GM19328 (cell line): ENCODE results near the gene AKR1C2.
"Not testable (repeated sequence)": the region's sequence is repeated elsewhere in the genome, so short reads cannot be mapped to it uniquely, and the experiment has no call there.

ENCODE experiments used
- ATAC-seq: cut with Tn5 transposase; IDR thresholded peaks from one replicate; pipeline ENCODE4 v1.9.1; 2021; ENCODE audit warnings: mild to moderate bottlenecking, moderate library complexity; ENCODE audit not compliant: unreplicated experiment

AKR1C2 gene

DNA sequence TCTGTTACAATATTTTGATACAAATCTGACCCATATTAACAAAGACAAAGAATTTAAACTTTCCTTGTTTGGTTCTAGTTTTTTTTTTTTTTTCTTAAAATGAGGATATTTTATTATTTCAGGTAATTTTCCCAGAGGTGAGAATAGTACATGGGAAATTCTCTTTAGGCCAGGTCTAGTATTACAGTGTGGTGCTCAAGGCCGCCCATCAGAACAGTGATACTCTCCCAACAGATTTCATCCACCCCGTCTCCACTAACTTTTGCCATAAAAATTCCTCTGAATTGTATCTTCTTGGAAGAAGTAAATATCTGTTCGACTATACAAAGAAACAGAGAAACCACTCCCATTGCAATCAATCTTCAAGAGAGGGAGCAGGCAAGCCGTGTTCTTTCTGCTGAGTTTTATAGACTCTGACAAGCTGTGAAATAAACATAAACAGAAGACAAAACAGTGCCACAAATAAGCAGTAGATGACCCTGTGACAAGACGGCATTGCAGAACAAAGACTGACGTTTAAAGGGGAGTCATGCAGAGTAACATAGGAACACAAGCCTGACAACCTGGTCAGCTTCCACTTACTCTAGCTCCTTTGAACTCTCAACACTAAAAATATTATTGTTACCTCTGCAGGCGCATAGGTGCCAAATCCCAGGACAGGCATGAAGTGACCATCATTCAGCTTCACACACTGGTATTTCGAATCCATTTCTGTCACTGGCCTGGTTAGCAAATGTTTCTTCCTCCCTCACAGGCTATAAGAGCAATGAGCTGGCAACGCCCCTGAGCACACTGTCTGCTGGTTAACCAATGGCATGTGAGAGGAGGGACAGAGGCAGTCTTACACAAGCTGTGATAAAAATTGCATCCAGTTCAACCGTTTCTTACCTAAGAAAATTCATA lies at the start of gene AKR1C2:
Gene AKR1C2, minus strand, starts transcription at position 731 of the 903 bp plus-strand sequence. Its CDS starts 22 bp downstream, at position 709.
- ATAC-seq: not testable (repeated sequence)

DNA sequence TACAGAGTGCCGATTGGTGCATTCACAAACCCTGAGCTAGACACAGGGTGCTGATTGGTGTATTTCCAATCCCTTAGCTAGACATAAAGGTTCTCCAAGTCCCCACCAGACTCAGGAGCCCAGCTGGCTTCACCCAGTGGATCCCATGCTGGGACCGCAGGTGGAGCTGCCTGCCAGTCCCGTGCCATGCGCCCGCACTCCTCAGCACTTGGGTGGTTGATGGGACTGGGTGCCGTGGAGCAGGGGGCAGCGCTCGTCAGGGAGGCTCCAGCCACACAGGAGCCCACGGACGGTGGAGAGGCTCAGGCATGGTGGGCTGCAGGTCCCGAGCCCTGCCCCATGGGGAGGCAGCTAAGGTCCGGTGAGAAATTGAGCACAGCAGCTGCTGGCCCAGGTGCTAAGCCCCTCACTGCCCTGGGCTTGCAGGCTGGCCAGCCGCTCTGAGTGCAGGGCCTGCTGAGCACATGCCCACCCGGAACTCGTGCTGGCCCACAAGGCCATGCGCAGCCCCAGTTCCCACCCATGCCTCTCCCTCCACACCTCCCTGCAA lies 49.4 kb upstream of the AKR1C2 start:
- not testable (repeated sequence) for ATAC-seq

DNA sequence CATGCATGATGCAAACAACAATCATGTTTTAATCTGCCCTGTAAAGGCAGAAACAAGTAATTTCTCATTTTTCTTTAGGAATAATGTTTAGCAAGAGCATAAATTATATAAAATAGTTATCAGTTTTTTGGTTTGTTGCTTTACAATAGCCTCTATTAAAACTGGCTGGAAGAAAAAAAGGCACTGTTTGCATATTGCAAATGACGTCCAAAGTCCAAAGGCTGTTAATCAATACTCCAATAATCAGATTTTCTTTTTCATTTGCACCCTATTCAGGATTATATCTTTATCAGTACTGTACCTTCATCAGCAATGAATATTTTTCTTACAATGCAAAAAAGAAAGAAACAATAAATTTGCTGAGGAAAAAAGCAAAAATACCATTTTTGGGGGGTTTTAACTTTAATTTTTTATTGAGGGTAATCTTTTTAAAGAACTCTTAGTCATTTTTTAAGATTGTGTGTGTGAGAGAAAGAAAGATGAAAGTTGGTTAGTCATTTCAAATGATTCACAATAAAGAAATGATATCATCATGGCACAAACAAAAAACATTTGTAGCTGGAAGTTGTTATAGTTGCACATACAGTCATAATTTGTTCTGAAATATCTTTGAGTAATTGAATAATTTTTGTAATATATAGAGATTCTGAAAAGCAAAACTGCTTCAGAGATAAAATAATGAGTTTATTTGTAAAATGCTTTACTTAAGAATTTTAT lies 44.4 kb upstream of the AKR1C2 start:
- ATAC-seq: no peak

DNA sequence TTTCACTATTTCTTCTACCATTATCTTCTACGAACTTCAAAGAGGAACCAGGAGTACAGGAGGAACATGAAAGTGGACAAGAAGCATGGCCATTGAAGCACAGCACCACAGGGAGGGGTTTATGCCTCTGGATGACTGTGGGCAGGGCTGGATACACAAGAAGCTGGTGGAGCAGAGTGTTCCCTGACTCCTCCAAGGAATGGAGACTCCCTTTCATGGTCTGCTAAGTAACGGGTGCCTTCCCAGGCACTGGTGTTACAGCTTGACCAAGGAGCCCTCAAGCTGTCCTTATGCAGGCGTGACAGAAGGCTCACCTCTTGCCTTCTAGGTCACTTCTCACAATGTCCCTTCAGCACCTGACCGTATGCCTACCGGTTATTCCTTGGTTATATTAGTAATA lies 43.4 kb upstream of the AKR1C2 start:
- not testable (repeated sequence) for ATAC-seq

DNA sequence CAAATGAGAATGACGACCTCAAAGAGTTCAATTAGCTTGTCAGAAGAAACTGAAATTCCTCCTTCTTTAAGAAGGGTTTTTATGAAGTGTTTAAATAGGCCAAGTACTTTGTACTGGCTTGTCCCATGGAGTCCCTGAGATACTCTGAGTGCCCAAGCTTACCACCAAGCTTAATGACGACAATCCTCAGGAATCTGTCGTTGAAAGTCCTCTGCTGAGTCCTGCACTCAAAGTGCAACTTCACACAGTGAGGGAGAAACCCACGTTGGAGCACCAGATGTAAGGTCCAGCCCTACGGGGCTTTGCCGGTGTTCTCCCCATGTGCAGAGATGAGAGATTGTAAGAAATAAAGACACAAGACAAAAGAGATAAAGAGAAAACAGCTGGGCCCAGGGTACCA lies 42.8 kb upstream of the AKR1C2 start:
- ATAC-seq: no peak

DNA sequence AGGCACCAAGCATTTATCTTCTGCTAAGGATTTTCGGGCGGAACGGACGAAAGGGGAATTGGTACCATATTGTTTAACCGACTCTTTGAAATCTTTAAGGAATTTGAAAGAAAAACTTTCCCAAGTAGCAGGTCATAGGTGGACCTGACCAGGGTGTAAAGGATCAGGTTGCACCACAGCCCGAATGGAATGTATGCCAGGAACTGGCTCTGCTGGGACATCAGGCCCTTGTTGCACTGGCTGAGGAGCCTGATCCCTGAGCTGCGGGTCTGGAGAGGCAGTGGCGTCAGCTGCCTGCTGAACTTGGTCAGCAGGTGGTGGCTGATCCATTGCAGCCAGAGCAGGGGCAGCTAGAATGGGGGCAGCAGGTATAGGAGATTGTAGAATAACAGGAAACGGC lies 41.4 kb upstream of the AKR1C2 start:
- no peak for ATAC-seq

DNA sequence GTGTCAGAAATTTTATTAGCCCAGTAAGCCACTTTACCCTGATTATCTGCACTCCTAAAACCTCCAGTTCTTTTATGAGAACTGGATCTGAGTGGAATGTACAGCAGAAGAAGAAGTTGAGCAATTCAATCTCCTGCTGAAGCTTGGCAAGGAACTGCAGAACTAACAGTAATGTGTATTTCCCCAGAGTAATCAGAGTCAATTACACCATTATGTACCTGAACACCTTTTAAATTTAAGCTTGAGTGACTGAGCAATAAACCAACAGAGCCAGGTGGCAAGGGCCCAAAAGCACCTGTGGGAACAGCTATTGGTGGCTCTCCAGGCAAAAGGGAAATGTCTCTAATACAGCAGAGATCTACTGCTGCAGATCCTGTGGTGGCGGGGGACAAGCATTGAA lies 40.1 kb upstream of the AKR1C2 start:
- ATAC-seq: no peak

DNA sequence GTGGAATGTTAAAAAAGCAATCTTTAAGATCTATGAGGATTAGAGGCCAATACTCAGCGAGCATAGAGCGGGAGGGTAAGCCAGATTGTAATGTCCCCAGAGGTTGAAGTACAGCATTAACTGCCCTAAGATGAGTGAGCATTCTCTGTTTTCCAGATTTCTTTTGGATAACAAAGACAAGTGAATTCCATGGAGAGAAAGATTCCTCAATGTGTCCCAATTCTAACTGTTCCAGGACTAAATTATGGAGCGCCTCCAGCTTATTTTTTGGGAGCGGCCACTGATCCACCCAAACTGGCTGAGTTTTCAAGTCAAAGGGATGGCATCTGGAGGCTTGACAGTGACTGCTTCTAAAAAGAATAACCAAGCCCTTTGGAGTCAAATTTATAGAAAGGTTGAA lies 39.3 kb upstream of the AKR1C2 start:
- no peak for ATAC-seq

DNA sequence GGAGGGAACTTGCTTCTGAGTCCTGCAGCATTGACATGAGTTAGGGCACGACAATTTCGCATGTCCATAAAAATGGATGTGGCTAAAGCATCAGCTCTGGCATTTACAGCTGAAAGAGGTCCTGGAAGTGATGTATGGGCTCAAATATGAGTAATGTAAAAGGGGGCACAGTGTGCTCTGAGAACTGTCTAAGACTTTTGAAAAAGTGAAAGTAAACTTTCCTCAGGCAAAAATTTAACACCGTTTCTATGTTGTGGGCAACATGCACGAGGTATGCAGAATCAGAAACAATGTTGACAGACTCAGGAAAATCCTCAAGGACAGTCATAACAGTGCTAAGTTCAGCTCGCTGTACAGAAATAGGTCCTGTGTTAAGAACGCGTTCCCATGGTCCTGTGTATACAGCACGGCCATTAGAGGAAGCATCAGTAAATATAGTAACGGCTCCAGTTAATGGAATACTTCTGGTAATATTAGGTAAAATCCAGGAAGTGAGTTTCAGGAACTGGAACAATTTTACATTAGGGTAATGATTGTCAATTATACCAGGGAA lies 37.9 kb upstream of the AKR1C2 start:
- ATAC-seq: no peak

DNA sequence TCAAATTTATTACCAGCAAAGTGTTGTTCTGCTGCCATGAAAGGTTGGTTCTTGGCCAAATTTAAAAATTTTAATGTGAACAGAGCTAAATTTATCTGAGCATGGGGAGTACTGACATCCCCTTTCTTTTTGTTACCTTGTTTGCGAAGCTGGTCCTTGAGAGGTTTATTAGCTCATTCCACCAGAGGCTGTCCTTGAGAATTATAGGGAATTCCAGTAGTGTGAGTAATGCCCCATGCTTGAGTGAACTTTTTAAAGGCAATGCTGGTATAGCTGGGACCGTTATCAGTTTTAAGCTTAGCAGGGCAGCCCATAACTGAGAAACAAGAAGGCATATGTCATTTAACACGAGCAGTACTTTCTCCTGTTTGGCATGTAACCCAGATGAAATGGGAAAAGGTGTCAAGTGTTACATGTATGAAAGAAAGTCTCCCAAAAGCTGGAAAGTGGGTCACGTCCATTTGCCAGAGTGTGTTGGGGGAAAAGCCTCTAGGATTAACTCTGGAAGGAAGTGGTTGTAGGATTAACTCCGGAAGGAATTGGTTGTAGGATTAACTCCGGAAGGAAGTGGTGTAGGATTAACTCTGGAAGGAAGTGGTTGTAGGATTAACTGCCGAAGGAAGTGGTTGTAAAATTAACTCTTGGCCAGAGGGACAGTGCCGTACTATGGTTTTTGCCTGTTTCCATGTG lies 37.3 kb upstream of the AKR1C2 start:
- ATAC-seq: no peak

DNA sequence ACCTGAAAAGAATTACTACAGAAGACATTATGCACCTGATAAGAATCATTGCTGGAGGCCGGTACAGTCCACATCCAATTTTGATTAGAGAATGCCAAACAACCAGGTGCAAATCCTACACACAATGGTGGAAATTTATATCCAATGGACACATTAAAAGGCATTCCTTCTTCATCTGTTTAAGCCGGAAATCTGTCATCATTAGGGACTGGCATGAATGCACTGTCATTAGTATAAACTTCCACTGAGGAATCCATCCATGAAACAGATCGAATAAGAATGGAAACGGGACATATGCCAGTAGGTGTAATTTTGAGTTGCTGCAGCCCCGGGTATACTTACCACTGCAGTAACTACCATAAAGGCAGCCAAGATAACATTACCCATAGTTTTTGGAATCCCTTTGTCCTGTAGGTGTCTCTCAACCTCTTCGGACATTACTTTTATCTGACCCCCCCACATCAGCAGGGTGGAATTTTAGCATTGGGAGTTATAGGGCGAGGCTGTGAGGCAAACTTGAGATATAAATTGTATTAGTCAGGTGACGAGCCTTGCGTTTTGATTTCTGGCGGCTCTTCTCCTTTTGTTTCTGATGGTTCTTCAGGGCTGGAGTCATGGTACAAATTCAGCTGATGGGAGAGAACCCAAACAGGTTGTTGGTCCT lies 36.5 kb upstream of the AKR1C2 start:
- no peak for ATAC-seq

DNA sequence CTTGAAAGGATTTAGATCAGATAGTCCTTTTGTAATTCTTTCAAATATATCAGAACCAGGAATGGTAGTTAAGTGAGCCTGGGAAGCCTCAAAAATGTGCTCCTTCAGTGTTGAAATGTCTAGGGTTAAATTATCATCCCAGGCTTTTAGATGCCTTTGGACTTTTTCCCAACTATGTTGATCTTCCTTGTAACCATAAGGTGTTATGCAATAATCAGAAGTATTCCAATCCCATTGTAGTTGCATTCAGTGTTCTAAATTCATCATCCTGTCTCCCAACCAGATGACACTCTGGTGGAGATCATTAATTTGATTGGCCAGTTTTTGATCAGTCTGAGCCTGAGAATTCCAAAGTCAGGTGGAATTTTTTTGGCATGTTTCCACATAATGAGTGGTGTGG lies 35.1 kb upstream of the AKR1C2 start:
- ATAC-seq: no peak

DNA sequence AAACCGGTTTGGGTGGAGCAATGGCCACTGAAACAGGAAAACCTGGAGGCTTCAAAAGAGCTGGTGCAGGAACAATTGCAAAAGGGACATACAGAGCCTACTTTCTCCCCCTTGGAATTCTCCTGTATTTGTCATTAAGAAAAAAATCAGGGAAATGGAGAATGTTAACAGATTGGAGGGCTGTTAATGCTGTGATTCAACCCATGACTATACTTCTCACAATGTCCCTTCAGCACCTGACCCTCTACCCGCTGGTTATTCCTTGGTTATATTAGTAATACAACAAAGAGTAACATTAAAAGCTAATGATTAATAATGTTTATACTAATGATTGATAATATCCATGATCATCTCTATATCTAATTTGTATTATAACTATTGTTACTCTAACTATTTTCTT lies 34.4 kb upstream of the AKR1C2 start:
- ATAC-seq: no peak

DNA sequence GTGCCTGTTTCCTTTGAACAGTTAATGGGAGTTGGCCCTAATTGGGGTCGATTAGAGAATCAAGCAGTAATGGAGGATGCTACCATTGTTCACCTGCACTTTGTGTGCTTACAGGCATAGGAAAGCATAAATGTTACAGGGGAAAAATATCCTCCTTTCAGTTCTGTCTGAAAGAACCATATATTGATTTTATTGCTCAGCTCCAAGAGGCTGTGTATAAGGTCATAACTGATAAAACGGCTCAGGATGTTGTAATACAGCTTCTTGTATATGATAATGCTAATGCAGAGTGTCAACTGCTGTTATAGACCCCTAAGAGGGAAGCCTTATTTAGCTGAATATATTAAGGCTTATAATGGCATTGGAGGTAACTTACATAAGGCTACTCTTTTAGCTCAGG lies 32.9 kb upstream of the AKR1C2 start:
- no peak for ATAC-seq

DNA sequence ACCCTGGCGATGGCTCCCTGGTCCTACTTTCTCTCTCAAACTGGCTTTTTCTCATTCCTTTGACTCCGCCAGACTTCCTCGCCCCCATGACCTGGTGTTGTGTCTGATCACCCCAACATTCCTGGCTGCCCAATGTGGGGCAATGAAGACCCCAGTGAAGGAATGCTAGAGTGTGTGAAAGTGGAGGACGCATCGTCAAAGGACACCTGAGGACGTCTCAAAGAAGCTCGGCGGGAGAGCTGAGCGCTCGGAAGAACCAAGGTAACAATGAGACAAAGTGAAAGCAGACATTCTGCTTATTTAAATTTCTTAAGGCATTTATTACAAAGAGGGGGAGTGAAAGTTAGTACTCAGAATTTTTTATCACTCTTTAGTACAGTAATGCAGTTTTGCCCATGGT lies 31.7 kb upstream of the AKR1C2 start:
- ATAC-seq: no peak

DNA sequence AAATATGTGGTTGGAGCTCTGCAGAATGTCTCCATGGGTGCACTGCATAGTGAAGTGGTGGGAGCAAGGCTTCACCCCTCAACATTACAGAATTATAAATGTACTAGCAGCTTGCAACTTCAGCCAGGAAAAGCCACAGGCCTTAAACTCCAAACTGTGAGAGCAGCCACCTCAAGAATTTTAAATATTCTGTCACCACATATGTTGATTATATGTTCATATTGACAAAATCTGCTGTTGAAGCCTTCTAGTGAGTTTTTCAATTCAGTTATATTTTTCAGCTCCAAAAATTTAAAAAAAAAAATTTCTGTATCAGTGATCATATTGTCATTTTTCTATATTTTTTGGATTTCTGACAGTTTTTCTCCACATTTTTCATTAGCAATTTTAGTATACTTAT lies 30.9 kb upstream of the AKR1C2 start:
- ATAC-seq: no peak

DNA sequence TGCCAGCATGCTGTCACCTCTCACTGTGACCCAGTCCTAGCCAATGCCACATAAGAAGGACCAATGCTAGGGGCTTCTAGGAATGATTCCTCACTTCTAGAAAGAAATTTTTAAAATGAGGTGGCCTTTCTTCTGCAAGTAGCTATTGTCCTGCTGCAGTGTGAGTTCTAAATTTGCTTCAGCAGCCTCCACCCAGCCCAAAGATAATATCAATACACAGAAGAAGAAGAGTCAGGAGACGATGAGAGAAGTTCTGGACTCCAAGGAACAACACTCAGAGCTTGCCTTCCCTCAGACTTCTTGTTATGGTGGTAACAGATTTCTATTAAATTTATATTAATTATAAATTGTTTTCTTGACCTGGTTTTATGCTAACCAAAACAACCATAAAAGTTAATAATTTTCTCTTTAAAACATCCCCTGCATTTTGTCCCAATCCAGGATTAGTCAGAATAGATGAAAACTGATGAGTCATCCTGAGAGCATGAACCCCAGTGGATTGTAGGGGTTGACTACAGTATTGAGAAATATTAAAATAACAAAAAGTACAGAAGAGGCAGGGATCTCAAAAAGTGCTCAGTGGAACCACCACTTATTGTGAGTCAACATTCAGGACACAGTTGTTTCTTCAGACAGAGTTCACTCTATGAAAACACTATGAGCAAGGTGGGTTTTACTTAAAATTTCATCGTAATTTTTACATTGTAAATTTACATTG lies 29.6 kb upstream of the AKR1C2 start:
- no peak for ATAC-seq

DNA sequence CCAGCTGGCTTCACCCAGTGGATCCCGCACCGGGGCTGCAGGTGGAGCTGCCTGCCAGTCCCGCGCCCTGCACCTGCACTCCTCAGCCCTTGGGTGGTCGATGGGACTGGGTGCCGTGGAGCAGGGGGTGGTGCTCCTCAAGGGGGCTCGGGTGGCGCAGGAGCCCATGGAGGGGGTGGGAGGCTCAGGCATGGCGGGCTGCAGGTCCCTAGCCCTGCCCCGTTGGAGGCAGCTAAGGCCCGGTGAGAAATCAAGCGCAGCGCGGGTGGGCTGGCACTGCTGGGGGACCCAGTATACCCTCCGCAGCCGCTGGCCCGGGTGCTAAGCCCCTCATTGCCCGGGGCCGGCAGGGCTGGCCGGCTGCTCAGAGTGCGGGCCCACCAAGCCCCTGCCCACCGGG lies 28.8 kb upstream of the AKR1C2 start:
- not testable (repeated sequence) for ATAC-seq

DNA sequence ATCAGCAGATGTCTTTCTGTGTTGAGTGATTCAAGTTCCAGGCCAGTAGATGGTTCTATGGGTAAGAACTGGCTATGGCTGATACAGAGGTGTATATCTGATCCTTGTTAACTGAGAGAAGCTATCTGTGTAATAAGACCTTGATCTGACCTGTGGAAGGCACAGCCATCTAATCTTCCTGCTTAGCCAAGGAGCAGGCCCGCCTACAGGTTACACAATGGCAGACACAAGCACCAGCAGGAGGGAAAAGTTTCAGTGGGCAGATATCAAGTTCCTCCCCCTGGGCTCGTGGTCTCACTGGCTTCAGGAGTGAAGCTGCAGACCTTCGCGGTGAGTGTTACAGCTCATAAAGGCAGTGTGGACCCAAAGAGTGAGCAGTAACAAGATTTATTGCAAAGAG lies 27.9 kb upstream of the AKR1C2 start:
- ATAC-seq: not testable (repeated sequence)

DNA sequence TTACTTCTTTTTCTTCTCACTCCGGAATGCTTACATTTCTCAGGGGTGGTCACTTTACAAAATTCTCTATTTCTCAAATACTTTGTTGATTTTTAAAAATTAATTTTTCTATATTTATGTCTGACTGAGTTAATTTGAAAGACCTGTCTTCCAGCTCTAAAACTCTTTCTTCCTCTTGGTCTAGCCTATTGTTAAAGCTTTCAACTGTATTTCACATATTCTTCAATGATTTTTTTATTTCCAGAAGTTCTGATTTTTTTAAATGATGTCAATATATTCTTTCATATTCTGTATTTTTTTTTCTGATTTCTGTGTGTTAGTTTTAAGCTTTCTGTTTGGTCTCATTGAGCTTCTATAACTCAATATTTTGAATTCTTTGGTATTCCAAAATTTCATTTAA lies 27.3 kb upstream of the AKR1C2 start:
- no peak for ATAC-seq
